K562 (cell line): Measurements from ENCODE around the gene GPRIN3.

ENCODE experiments used
- DNMT1 ChIP-seq: fragments of 450-650 bp; IDR thresholded peaks from 2 replicates; pipeline ENCODE4 v1.6.1; 2016; ENCODE audit warnings: antibody characterized with exemption, mild to moderate bottlenecking
- ERF ChIP-seq: fragments of 450-650 bp; formaldehyde crosslinking; IDR thresholded peaks from 2 replicates; pipeline ENCODE4 v1.4.0; 2020; ENCODE audit warnings: mild to moderate bottlenecking, mixed read lengths
- EZH2 ChIP-seq: IDR thresholded peaks from 2 replicates; pipeline ENCODE4 v1.6.1; 2012; ENCODE audit warnings: low read depth, mild to moderate bottlenecking, inconsistent platforms, low read length, borderline replicate concordance
- KAT2B ChIP-seq: IDR thresholded peaks from one replicate; pipeline ENCODE4 v1.6.1; 2012; ENCODE audit warnings: low read depth, mild to moderate bottlenecking, control low read depth, inconsistent platforms, low read length, moderate library complexity
- NFRKB ChIP-seq: fragments of 450-650 bp; IDR thresholded peaks from 2 replicates; pipeline ENCODE4 v1.6.1; 2016; ENCODE audit warnings: low read depth
- YY1 ChIP-seq, 3 experiments: IDR thresholded peaks; 2 replicates each; pipeline ENCODE4 v1.6.1; 2011; ENCODE audit warnings: low read length in 2 of 3, mild to moderate bottlenecking in 2 of 3, moderate library complexity in 2 of 3, borderline replicate concordance in 1 of 3, control low read depth in 1 of 3, low read depth in 1 of 3; ENCODE audit not compliant: insufficient read depth in 3 of 3, insufficient replicate concordance in 2 of 3, control insufficient read depth in 1 of 3, insufficient read length in 1 of 3; ENCODE audit errors: extremely low read depth in 1 of 3
- ZNF274 ChIP-seq: IDR thresholded peaks from 2 replicates; pipeline ENCODE4 v1.6.1; 2011; ENCODE audit warnings: low read depth, mild to moderate bottlenecking, low read length, moderate library complexity, borderline replicate concordance
- ZNF511 ChIP-seq: sonication (generic); formaldehyde crosslinking; IDR thresholded peaks from 2 replicates; pipeline ENCODE4 v1.8.0; 2022; ENCODE audit warnings: mild to moderate bottlenecking, missing genetic modification reagents
- TF ChIP-seq, protein P1 (sequence below): fragments of 450-650 bp; formaldehyde crosslinking; IDR thresholded peaks from 2 replicates; pipeline ENCODE4 v1.4.0; 2022; ENCODE audit warnings: missing genetic modification characterization

DNA sequence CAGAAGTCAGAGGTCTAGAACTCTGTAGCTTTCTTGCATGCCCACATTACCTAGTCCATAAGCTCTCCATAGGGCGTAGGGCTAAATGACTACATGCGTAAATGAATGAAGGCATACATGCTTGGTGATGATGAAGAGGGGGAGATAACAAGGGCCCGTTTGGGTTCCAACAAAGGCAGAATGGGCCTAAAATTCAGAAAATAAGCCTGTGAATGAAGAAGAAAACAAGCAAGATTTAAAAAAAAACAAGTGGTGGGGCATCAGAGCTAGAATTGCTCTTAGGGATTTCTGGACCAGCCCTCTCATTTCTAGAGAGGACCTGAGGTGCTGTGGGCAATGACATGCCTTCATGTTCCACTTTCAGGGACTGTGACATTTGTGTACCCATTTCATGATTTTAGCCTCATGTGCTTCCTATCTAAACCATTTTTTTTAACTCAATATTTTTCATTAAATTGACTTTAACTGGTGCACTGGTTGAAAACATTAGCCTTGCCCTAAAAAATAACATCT, 12.1 kb downstream of the GPRIN3 start:
- TF ChIP-seq NFRKB (no peak), EZH2 (no peak), DNMT1 (no peak), KAT2B (no peak), ZNF511 (CRISPR knock-in tag) (no peak), ZNF274 (no peak), YY1 (IDR thresholded peaks at IDR 0.05; ENCODE audit: borderline replicate concordance in 1 of 3, control insufficient read depth in 1 of 3, extremely low read depth in 1 of 3, insufficient read depth in 3 of 3, insufficient read length in 1 of 3, insufficient replicate concordance in 2 of 3, low read depth in 1 of 3, low read length in 2 of 3) (no peak), ERF (CRISPR knock-in tag) (no peak)
- TF ChIP-seq, protein P1, sequence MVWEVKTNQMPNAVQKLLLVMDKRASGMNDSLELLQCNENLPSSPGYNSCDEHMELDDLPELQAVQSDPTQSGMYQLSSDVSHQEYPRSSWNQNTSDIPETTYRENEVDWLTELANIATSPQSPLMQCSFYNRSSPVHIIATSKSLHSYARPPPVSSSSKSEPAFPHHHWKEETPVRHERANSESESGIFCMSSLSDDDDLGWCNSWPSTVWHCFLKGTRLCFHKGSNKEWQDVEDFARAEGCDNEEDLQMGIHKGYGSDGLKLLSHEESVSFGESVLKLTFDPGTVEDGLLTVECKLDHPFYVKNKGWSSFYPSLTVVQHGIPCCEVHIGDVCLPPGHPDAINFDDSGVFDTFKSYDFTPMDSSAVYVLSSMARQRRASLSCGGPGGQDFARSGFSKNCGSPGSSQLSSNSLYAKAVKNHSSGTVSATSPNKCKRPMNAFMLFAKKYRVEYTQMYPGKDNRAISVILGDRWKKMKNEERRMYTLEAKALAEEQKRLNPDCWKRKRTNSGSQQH (CRISPR knock-in tag), result no peak
